Stomach (tissue), 9 donors: ENCODE measurements around the gene HECW1. TPM values are rescaled to one million over a fixed set of nuclear protein-coding genes. Genes with fewer than 3 reads are reported as not detected.
A peak's percentile ranks its signal among the peaks of the same experiment; 100 is the strongest.

Experiments
- DNase-seq, 2 donors: peaks; one replicate each; pipeline versions ENCODE4 v3.0.0 to v3.0.0-alpha.2; 2013 to 2019
- H3K27ac ChIP-seq, 5 donors: fragments of 200-600 bp in 4 of 5; sonication (generic) in 4 of 5; one replicate each; pipeline ENCODE4 v1.5.1; 2013 to 2019; ENCODE audit warnings: mild to moderate bottlenecking in 1 of 5, moderate library complexity in 1 of 5
- H3K27me3 ChIP-seq, 3 donors: fragments of 200-600 bp; sonication (generic); one replicate each; pipeline ENCODE4 v1.5.1; 2017 to 2019; ENCODE audit warnings: mixed run types in 1 of 3
- H3K36me3 ChIP-seq, 4 donors: fragments of 200-600 bp; sonication (generic); 1 replicate in 3 of 4; 2 replicates in 1 of 4; pipeline ENCODE4 v1.5.1; 2016 to 2019
- H3K4me1 ChIP-seq, 4 donors: fragments of 200-600 bp; sonication (generic); one replicate each; pipeline ENCODE4 v1.5.1; 2016 to 2019
- H3K4me3 ChIP-seq, 4 donors: fragments of 200-600 bp; sonication (generic) in 3 of 4; one replicate each; pipeline ENCODE4 v1.5.1; 2016 to 2019; ENCODE audit warnings: mild to moderate bottlenecking in 1 of 4
- H3K9me3 ChIP-seq, 4 donors: fragments of 200-600 bp; sonication (generic); one replicate each; pipeline ENCODE4 v1.5.1; 2016 to 2019
- EP300 ChIP-seq: sonication (generic); formaldehyde crosslinking; IDR thresholded peaks from one replicate; pipeline ENCODE4 v1.6.1; 2017; ENCODE audit warnings: antibody characterized with exemption
- POLR2A ChIP-seq, 4 donors: fragments of 450-650 bp; IDR thresholded peaks; one replicate each; pipeline ENCODE4 v1.6.1; 2016; ENCODE audit warnings: antibody characterized with exemption in 4 of 4, control low read depth in 2 of 4, mild to moderate bottlenecking in 1 of 4, moderate library complexity in 1 of 4
- POLR2AphosphoS5 ChIP-seq, 3 donors: sonication (generic); formaldehyde crosslinking; IDR thresholded peaks; one replicate each; pipeline ENCODE4 v1.6.1; 2016; ENCODE audit warnings: antibody characterized with exemption in 3 of 3
- WGBS, 5 donors: extraction: QIAGEN DNeasy Blood & Tissue Kit in 3 of 5; methylation state at CpG; one replicate each; pipeline versions ENCODE4 v1.1.5 to v1.1.7; 2013 to 2018; 5-methylcytosine and 5-hydroxymethylcytosine counted together
- intact Hi-C: fragments of 100-400 bp; cut with DNase I; formaldehyde crosslinking; loops from one replicate; pipeline ENCODE4 v1.15.1; 2023; ENCODE audit warnings: low total_unique reads
- polyA plus RNA-seq, 3 donors: library from polyadenylated mRNA; stranded (reverse); fragments of 200-250 nt; gene quantifications; one replicate each; pipeline ENCODE4 v1.2.3, GENCODE V29; 2013
- total RNA-seq, 5 donors: library from RNA; depleted of rRNA; stranded (reverse); fragments of >200 nt; gene quantifications; one replicate each; pipeline versions ENCODE4 v1.1.0 to v1.2.3, GENCODE V29; 2014 to 2016
- TF ChIP-seq, protein P1 (sequence below), 7 experiments: fragments of 450-650 bp in 4 of 7; fragments of 200-600 bp in 3 of 7; sonication (generic) in 3 of 7; IDR thresholded peaks; one replicate each; pipeline ENCODE4 v1.5.1; 2016 to 2019; ENCODE audit warnings: antibody characterized with exemption in 7 of 7, control low read depth in 2 of 7, mild to moderate bottlenecking in 1 of 7
- donor health status: healthy with polysubstance abuse.
- donor health status: Bipolar disorder and iron deficiency.
- donor health status: healthy.

Gene HECW1
- total and polyA plus RNA-seq, 8 donors = 0.29 to 11.1 (median 1.4) TPM; not detected in 1

DNA sequence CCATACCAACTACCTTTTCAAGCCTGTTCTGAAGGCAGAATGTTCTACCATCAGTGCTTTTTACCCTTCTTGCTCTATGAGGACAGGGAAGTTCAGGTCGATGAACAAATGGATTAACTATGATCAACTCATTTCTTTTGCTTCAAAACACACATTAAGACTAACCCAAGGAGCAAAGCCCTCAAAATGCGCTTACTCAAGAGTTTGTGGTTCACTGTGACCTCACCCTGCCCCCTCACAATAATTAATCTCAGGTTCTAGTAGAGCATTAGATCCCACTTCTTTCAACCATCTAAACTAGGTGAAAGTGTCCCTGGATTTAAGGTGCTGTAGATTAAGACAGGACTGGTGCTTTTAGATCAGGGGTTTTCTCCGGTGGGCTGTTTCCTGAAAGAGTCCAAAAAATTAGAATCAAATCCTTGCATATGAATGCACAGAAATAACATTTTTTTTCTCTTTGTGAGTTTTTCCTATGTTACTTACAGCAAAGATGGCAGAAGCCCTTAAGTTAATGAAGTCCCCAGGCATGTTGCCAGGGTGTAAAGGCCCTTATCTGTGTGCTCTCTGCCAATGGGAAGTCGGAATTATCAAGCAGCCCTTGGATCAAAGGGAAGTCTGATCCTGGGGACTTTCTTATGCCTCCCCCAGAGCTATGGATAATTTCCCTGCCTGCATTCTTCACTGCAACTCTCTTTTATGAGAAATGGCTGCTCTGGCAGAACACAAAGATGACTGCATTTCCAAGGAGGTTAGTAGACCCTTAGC, 264.9 kb downstream of the HECW1 start:
- H3K27me3 ChIP-seq = no peaks in the 10 kb centered on the region
- H3K27ac ChIP-seq = no peak overlapping the region
- intact Hi-C loops = no loop called here
- 55 to 65% (median 58%) methylated on average over 4 of the region's 4 CpGs for WGBS, 5 donors
- no peaks in the 10 kb centered on the region for H3K36me3 ChIP-seq
- TF ChIP-seq POLR2A (IDR thresholded peaks at IDR 0.05) (no peak), POLR2AphosphoS5 (IDR thresholded peaks at IDR 0.05) (no peak), EP300 (no peak)
- TF ChIP-seq, protein P1, sequence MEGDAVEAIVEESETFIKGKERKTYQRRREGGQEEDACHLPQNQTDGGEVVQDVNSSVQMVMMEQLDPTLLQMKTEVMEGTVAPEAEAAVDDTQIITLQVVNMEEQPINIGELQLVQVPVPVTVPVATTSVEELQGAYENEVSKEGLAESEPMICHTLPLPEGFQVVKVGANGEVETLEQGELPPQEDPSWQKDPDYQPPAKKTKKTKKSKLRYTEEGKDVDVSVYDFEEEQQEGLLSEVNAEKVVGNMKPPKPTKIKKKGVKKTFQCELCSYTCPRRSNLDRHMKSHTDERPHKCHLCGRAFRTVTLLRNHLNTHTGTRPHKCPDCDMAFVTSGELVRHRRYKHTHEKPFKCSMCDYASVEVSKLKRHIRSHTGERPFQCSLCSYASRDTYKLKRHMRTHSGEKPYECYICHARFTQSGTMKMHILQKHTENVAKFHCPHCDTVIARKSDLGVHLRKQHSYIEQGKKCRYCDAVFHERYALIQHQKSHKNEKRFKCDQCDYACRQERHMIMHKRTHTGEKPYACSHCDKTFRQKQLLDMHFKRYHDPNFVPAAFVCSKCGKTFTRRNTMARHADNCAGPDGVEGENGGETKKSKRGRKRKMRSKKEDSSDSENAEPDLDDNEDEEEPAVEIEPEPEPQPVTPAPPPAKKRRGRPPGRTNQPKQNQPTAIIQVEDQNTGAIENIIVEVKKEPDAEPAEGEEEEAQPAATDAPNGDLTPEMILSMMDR (IDR thresholded peaks at IDR 0.05) = no peak
- H3K4me1 ChIP-seq = no peaks in the 10 kb centered on the region
- peak in 1 of 2 donors; percentile 26 for DNase-seq
- H3K9me3 ChIP-seq = no peaks in the 10 kb centered on the region
- H3K4me3 ChIP-seq = no peak overlapping the region

DNA sequence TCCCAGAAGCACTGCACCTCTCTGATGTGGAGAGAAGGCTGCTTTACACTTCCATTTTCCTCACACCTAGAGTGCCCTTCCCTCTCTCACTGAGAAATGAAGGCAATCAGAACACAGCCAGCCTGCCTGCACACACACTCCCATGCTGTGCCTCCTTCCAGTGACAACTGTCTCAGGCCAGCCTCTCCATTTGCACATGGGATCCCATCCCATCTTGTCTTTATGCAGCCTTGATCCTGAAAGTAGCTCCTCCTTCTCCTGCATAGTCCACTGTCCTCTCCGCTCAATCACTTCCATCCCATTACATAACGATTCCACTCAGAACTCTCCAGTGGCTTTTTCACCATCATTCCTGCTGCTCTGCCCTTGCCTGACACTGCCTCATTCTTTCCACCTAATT, 266.8 kb downstream of the HECW1 start:
- Histone ChIP-seq H3K4me1 (no peaks in the 10 kb centered on the region), H3K27me3 (no peaks in the 10 kb centered on the region), H3K27ac (no peak overlapping the region), H3K36me3 (no peaks in the 10 kb centered on the region), H3K9me3 (no peaks in the 10 kb centered on the region), H3K4me3 (no peak overlapping the region)
- intact Hi-C loops = no loop called here
- no peak for DNase-seq
- 67 to 96% (median 86%) methylated on average over 2 of the region's 2 CpGs for WGBS, 5 donors
- TF ChIP-seq POLR2AphosphoS5 (IDR thresholded peaks at IDR 0.05) (no peak), EP300 (no peak), POLR2A (IDR thresholded peaks at IDR 0.05) (no peak)
- TF ChIP-seq, protein P1 (IDR thresholded peaks at IDR 0.05) = no peak

DNA sequence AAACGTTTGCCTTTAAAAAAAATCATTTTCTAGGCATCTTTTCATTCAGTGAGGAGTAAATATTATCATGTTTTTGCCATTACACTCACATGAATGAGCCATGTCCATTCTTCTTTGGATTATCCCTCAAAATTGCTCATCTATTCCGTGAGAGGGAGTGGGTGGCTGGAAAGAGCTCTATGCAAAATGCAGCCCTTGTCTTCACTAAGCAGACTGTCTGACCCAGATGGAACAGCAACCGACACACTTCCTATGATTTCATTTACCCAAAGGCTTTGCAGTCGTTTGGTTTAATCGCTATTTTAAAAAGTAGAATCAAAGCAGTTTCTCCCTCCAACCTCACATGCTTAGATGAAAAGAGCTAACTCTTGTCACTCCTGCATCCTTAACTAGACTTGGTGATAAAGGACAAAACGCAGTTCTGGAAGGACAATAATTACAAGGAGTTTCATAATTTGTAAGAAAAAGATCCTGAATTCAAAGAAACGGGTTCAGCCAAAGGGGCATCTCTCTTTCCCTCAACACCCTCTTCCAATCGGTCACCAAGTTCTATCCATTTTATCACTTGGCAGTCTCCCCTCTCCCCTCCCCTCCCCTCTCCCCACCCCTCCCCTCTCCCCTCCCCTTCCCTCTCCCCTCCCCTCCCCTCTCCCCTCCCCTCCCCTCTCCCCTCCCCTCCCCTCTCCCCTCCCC, 272.3 kb downstream of the HECW1 start:
- 69 to 74% (median 70%) methylated on average over 8 of the region's 8 CpGs for WGBS, 5 donors
- intact Hi-C loops = no loop called here

GRCh38 chr7:43385309-43385680, 272.8 kb downstream of the HECW1 start:
- intact Hi-C loops = no loop called here
- Histone ChIP-seq H3K4me3 (no peak overlapping the region), H3K27ac (no peak overlapping the region), H3K9me3 (no peaks in the 10 kb centered on the region), H3K27me3 (no peaks in the 10 kb centered on the region), H3K4me1 (no peaks in the 10 kb centered on the region), H3K36me3 (no peaks in the 10 kb centered on the region)
- TF ChIP-seq POLR2A (IDR thresholded peaks at IDR 0.05) (no peak), EP300 (no peak), POLR2AphosphoS5 (IDR thresholded peaks at IDR 0.05) (no peak)
- TF ChIP-seq, protein P1 (IDR thresholded peaks at IDR 0.05) = no peak
- 58 to 85% (median 75%) methylated on average over 1 to 2 of the region's 2 CpGs for WGBS, 5 donors
- DNase-seq = no peak

More for the DNA sequence above, 272.3 kb downstream of the HECW1 start:
- H3K4me1 ChIP-seq = no peaks in the 10 kb centered on the region
- no peaks in the 10 kb centered on the region for H3K9me3 ChIP-seq
- no peaks in the 10 kb centered on the region for H3K36me3 ChIP-seq
- DNase-seq = no peak
- no peaks in the 10 kb centered on the region for H3K27me3 ChIP-seq
- no peak overlapping the region for H3K27ac ChIP-seq
- H3K4me3 ChIP-seq = no peak overlapping the region
- no peak for TF ChIP-seq POLR2AphosphoS5 (IDR thresholded peaks at IDR 0.05)

DNA sequence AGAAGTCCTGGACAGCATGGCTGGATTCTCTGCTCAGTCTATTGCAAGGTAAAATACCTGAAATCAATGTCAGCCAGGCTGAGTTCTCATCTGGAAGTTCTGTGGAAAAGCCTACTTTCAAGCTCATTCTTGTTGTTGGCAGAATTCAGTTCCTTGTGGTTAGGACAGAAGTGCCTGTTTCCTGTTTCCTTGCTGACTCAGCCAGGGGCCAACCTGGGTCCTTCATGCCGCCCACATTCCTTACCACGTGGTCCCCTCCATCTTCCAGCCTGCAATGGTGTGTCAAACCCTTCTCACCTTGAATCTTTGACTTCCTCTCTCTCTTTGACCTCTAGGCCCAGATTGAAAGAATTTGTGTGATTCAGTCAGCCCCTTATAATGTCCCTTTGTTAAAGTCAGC, 273.4 kb downstream of the HECW1 start:
- Histone ChIP-seq H3K4me3 (no peak overlapping the region), H3K9me3 (no peaks in the 10 kb centered on the region), H3K4me1 (no peaks in the 10 kb centered on the region), H3K27ac (no peak overlapping the region), H3K27me3 (no peaks in the 10 kb centered on the region), H3K36me3 (no peaks in the 10 kb centered on the region)
- DNase-seq = no peak
- 51 to 75% (median 69%) methylated on average over 2 of the region's 2 CpGs for WGBS, 5 donors
- no peak for TF ChIP-seq POLR2AphosphoS5 (IDR thresholded peaks at IDR 0.05)
- TF ChIP-seq, protein P1 (IDR thresholded peaks at IDR 0.05) = no peak
- TF ChIP-seq EP300 = no peak
- TF ChIP-seq POLR2A (IDR thresholded peaks at IDR 0.05) = no peak
- intact Hi-C loops = no loop called here
